ENCODE data around the gene GAS1.

DNA sequence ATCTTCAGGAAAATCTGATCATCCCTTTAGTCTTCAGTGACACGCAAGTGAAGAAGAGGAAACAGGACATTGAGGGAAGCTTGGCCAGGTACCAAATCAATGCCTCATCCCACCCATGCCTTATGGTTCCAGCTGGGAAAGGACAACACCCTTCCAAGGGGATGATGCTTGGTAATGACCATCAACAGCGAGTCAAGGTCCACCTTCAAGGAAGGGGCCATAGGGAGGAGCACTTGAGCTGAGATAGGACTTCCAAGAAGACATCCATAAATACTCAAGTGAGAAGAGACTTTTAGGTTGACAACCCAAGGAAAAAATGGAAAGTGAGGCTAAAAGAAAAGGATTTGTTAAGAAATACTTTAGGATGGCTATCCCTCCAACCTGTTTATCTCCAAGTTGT, 27.1 kb upstream of the GAS1 start:
- no peak for TF ChIP-seq POLR2A (IDR thresholded peaks at IDR 0.05)
- TF ChIP-seq, protein P1, sequence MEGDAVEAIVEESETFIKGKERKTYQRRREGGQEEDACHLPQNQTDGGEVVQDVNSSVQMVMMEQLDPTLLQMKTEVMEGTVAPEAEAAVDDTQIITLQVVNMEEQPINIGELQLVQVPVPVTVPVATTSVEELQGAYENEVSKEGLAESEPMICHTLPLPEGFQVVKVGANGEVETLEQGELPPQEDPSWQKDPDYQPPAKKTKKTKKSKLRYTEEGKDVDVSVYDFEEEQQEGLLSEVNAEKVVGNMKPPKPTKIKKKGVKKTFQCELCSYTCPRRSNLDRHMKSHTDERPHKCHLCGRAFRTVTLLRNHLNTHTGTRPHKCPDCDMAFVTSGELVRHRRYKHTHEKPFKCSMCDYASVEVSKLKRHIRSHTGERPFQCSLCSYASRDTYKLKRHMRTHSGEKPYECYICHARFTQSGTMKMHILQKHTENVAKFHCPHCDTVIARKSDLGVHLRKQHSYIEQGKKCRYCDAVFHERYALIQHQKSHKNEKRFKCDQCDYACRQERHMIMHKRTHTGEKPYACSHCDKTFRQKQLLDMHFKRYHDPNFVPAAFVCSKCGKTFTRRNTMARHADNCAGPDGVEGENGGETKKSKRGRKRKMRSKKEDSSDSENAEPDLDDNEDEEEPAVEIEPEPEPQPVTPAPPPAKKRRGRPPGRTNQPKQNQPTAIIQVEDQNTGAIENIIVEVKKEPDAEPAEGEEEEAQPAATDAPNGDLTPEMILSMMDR (IDR thresholded peaks at IDR 0.05), result no peak

All from right lobe of liver (tissue), 4 donors.